Kidney epithelial cell (primary cell): ENCODE data around the gene DPH6. TPM values are rescaled to one million over a fixed set of nuclear protein-coding genes. Genes with fewer than 3 reads are reported as not detected.

ENCODE experiments used
- DNase-seq: peaks from one replicate; pipeline ENCODE4 v3.0.0-alpha.2; 2010; ENCODE audit warnings: low read depth
- H3K27me3 ChIP-seq: 2 replicates; pipeline ENCODE4 v1.6.0; 2011; ENCODE audit warnings: low read length; ENCODE audit not compliant: control insufficient read depth, insufficient read depth
- H3K36me3 ChIP-seq: 2 replicates; pipeline ENCODE4 v1.5.1; 2011; ENCODE audit warnings: low read length; ENCODE audit not compliant: control insufficient read depth, insufficient read depth
- H3K4me3 ChIP-seq: 2 replicates; pipeline ENCODE4 v1.5.1; 2011; ENCODE audit warnings: low read depth, mild to moderate bottlenecking, control low read depth, low read length
- total RNA-seq: library from RNA; depleted of rRNA; stranded (reverse); fragments of >200 nt; gene quantifications from 2 replicates; pipeline ENCODE4 v1.2.3, GENCODE V29; 2015
- TF ChIP-seq, protein P1 (sequence below): IDR thresholded peaks from 2 replicates; pipeline ENCODE4 v1.5.1; 2011; ENCODE audit warnings: mild to moderate bottlenecking, moderate library complexity, low read length, control low read depth, inconsistent platforms; ENCODE audit not compliant: insufficient read depth, poor library complexity, severe bottlenecking

The DPH6 gene
- total RNA-seq, 1 donor from 2014 or later = 13.5 TPM

DNA sequence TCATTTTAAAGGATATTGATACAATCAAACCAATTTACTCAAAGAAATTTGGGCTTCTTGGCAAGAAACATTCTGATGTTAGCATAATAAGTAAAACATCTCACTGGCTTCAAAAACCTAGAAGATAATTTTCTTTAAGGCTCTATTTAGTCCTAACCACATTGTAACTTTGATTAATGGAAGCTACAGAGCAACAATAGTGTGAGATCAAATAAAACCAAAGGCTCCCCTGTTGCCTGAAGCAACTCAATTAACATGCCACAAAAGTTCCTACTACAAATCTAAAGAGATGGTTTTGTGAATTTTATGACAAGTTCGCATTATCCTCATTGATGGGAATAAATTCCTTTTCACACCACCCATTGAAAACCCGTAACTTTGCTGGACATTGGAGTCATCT, 5.9 kb downstream of the DPH6 start:
- H3K27me3 ChIP-seq = no peaks in the 10 kb centered on the region
- DNase-seq = no peak
- TF ChIP-seq, protein P1, sequence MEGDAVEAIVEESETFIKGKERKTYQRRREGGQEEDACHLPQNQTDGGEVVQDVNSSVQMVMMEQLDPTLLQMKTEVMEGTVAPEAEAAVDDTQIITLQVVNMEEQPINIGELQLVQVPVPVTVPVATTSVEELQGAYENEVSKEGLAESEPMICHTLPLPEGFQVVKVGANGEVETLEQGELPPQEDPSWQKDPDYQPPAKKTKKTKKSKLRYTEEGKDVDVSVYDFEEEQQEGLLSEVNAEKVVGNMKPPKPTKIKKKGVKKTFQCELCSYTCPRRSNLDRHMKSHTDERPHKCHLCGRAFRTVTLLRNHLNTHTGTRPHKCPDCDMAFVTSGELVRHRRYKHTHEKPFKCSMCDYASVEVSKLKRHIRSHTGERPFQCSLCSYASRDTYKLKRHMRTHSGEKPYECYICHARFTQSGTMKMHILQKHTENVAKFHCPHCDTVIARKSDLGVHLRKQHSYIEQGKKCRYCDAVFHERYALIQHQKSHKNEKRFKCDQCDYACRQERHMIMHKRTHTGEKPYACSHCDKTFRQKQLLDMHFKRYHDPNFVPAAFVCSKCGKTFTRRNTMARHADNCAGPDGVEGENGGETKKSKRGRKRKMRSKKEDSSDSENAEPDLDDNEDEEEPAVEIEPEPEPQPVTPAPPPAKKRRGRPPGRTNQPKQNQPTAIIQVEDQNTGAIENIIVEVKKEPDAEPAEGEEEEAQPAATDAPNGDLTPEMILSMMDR = no peak
- no peak overlapping the region for H3K4me3 ChIP-seq
- H3K36me3 ChIP-seq = no peaks in the 10 kb centered on the region

DNA sequence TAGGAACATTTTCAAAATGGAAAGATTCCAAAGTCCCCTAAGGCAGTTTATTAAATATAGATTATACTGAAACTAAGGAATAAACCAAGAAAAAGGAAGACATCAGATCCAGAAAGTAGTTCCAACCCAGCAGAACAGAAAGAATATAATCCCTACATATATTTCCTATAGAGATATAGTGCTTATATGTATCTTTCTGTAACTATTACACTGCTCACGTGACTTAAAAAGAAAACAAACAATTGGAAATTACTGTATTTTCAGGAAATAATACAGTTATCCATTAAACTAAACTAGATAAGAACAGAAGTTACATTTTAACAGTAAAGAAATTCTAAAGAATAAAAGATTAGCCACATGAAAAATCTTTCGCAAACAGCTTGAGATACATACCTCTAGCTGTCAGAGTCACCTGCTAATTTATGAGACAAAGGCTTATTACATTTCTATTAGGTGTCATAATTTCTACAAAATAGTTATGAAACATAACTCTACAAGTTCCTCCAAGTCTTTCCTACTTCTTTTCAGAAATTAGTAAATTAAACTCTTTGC, 10.5 kb downstream of the DPH6 start:
- DNase-seq = no peak
- H3K36me3 ChIP-seq = no peaks in the 10 kb centered on the region
- H3K4me3 ChIP-seq = no peak overlapping the region
- no peaks in the 10 kb centered on the region for H3K27me3 ChIP-seq
- TF ChIP-seq, protein P1 = no peak

DNA sequence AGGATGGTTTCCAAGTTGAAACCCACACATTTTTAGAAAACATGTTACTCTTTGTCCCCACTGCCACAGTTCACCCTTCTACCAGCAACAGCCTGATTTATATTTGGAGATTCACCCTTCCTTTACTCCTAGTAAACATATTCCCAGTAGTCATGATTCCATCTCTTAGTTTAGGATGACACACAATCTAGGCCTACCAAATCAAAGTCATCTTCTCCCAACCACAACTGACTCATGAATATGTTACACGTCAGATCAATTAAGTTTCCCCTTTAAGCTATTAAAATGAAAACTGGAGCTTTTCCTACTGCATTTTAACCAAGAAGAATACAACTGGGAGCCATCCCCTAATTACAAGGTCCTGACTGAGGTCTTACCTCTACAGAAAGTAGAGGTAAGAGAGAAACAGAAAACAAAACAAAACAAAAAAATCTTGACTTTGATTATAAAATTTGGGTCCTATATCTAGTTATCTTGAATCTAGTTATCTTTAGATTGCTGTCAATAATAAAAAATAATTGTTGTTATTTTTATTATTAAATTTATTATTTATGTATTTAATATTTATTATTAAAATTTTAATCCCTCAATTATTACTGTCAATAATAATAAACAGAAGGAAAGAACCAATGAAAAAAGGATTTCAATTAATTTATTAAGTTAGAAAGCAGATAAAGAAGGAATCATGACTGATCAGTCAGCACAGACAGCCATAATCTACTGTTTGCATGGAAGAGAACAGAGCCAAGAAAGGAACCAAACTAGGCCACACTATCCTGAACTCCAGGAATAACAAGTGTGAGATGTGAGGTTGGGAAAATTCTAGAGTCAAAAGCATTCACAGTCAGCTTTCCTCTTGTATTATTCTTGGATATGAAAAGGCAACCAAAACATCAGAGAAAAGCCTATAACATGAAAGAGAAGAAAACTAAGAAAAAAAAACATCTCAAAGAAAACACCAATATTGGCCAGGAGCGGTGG, 12.5 kb downstream of the DPH6 start:
- no peaks in the 10 kb centered on the region for H3K36me3 ChIP-seq
- no peaks in the 10 kb centered on the region for H3K27me3 ChIP-seq
- H3K4me3 ChIP-seq = no peak overlapping the region
- DNase-seq = no peak
- TF ChIP-seq, protein P1 = no peak

DNA sequence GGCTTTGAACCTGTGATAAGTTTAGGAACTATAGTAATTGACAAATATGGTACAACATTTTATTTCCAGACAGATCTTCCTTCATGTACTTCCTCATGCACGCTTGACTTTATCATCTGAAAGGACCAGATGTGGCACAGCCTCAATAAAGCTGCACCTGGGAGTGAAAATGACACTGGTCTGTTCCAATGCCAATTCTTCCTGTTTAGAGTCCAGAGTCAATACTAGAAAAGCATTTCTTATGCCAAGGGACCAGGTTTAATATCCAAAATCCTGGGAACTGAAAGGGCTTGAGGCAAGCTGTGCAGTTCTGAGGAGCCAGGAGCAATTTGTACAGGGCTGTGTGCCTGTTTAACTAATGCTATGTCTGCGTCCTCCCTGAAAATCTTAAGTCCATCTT, 15.3 kb downstream of the DPH6 start:
- no peak overlapping the region for H3K4me3 ChIP-seq
- TF ChIP-seq, protein P1 = no peak
- no peak for DNase-seq
- H3K27me3 ChIP-seq = no peaks in the 10 kb centered on the region
- no peaks in the 10 kb centered on the region for H3K36me3 ChIP-seq

DNA sequence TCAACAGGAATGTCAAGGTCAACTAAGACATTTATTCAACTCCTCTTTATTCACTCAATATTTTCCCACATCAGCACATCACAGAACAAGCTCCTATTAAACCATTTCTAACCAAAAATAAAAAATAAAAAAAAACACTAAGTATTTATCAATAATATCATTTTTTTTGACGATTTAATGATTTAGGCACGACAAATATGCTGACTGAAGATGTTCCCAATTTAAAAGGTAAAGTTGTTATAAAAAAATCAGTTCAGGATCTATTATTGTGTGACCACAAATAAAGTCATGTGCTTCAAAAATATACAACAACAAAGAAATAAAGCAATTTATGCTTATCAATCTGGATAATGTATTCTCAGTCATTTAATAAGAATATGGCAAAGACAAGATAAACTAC, 16.2 kb downstream of the DPH6 start:
- H3K4me3 ChIP-seq = no peak overlapping the region
- no peak for DNase-seq
- no peaks in the 10 kb centered on the region for H3K36me3 ChIP-seq
- TF ChIP-seq, protein P1 = no peak
- no peaks in the 10 kb centered on the region for H3K27me3 ChIP-seq
